ENCODE results near the gene EIF2D.
A peak's percentile ranks its signal among the peaks of the same experiment; 100 is the strongest.

EIF2D gene

DNA sequence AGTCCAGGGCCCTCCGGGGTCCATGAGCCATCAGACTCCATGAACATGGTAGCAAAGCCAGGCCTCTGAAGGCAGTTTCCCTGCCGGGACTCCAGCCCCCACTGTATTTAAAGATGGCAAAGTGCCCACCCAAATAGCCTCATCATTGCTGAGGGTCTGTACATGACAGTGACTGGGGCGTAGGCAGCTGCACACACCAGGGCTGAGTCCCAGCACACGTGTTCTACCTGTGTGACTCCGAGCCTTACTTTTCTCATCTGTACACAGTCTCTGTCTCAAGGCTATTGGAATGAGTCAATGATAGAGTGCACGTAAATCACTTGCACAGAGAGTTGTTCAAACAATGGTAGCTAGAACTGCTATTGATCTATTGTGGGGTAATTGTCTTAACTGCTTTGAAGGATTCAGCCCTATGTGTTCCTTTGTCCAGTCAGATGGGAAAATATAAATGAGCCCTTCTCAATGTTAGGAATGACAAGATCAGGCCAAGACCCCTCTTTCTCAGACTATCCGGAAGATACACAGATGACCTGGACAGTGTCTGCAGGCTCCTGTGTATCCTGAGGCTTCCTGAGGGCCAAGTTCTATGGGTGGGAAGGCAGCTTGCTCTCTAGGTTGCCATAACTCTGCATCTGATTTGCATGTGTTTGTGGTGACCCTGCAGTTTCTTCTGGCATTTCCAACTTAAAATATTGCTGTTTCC is 56.1 kb downstream of the EIF2D start:
- H3K9me3 ChIP-seq (ENCODE audit: insufficient read depth, low read depth, low read length) = no peaks in the 10 kb centered on the region
- no peak overlapping the region for H3K9ac ChIP-seq (ENCODE audit: low read depth, low read length)
- no peak overlapping the region for H3K27ac ChIP-seq (ENCODE audit: low read depth, low read length)
- peaks cover 16% of the 10 kb centered on the region; the same call in 1 of the 2 replicates for H3K4me1 ChIP-seq (ENCODE audit: insufficient read depth, low read length)
- H3K36me3 ChIP-seq (ENCODE audit: insufficient read depth, low read length) = no peaks in the 10 kb centered on the region
- peak overlapping the region; percentile 66; the same call in 1 of the 2 replicates for H3K4me3 ChIP-seq (ENCODE audit: low read length)
- peaks cover 44% of the 10 kb centered on the region for H3K27me3 ChIP-seq (ENCODE audit: insufficient read depth, low read length)
- 89% methylated on average over 7 of the region's 7 CpGs for WGBS

DNA sequence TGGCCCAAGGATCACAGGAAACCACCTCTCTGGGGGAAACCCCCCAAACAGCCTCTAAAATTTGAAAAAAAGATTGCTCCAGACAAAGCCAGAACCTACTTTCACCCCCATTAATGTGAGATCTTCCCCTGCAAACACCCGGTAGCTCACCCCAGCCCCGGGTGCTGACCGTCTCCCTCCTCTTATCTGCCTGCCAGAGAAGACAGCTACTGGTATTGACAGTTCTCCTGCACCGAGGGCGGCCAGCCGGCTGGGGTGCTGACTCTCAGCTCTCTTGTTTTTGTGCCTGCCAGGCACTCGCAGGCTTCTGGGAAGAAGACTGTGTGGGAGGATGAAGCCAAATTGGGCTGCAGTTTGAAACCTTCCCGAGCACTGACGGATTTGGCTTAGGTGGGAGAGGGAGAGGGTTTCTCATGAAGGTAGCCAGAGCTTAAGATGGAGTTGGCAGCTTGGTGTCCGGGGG is 56.8 kb downstream of the EIF2D start:
- Histone ChIP-seq H3K27me3 (ENCODE audit: insufficient read depth, low read length) (peaks cover 44% of the 10 kb centered on the region), H3K9ac (ENCODE audit: low read depth, low read length) (no peak overlapping the region), H3K27ac (ENCODE audit: low read depth, low read length) (no peak overlapping the region), H3K4me1 (ENCODE audit: insufficient read depth, low read length) (peaks cover 16% of the 10 kb centered on the region; the same call in 1 of the 2 replicates), H3K4me3 (ENCODE audit: low read length) (no peak overlapping the region), H3K9me3 (ENCODE audit: insufficient read depth, low read depth, low read length) (no peaks in the 10 kb centered on the region), H3K36me3 (ENCODE audit: insufficient read depth, low read length) (no peaks in the 10 kb centered on the region)
- WGBS = 61% methylated on average over 10 of the region's 10 CpGs

DNA sequence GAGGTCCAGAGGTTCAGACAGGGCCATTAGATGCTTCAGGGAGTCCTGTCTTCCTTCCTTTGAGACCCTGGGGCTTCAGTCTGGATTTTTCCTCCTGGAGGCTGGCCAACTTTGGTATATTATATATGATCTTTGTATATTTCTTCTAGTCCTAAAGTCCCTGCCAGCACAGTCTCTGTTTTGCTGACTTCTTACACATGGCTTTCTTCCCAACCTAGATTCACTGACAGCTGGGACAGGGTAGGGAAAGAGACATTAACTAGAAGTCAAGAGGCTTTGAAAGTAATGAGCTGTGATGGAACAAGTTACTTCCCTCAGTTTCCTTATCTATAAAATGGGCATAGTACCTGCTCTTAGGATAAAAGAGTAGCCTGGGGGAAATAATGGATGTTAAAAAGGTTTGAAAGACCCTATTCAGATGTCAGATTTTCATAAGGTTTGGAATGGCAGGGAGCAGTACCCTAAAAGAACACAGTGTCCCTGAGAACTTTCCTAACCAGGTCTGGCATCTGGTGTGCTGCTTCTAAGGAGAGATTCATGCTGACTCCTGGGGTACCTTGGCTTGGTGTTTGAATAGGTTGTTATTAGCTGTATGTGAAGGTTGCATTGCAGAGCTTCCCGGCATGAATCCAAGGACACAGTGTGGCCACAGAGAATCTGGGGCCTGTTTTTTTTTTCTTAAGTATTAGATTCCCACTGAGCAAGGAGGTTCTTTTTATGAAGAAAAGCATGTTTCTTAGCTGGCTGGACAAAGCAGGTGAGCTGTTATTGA is 57.4 kb downstream of the EIF2D start:
- no peak overlapping the region for H3K9ac ChIP-seq (ENCODE audit: low read depth, low read length)
- no peak overlapping the region for H3K27ac ChIP-seq (ENCODE audit: low read depth, low read length)
- peaks cover 44% of the 10 kb centered on the region for H3K27me3 ChIP-seq (ENCODE audit: insufficient read depth, low read length)
- WGBS = 100% methylated on average over 1 of the region's 1 CpG
- H3K4me1 ChIP-seq (ENCODE audit: insufficient read depth, low read length) = peaks cover 16% of the 10 kb centered on the region; the same call in 1 of the 2 replicates
- H3K36me3 ChIP-seq (ENCODE audit: insufficient read depth, low read length) = no peaks in the 10 kb centered on the region
- no peaks in the 10 kb centered on the region for H3K9me3 ChIP-seq (ENCODE audit: insufficient read depth, low read depth, low read length)
- H3K4me3 ChIP-seq (ENCODE audit: low read length) = no peak overlapping the region

DNA sequence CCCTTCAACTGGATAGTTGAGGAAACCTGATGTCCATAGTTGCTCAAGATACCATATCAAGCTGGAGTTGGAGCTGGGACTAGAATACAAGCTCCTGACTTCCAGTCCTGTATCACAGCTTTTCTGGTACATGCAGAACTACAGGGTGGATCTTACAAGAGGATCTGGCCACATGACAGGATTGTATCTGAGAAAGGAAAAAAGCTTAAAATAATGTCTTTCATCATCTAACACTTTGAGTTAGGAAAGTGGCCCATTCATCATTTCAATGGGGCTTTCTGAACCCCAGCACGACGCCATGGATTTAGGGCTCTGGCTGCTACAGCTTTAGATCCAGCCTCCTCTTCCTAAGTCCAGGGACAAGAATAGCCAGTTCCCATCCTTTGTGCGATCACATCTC is 58.1 kb downstream of the EIF2D start:
- no peaks in the 10 kb centered on the region for H3K9me3 ChIP-seq (ENCODE audit: insufficient read depth, low read depth, low read length)
- H3K4me1 ChIP-seq (ENCODE audit: insufficient read depth, low read length) = peaks cover 12% of the 10 kb centered on the region; the same call in 1 of the 2 replicates
- no peak overlapping the region for H3K4me3 ChIP-seq (ENCODE audit: low read length)
- 89% methylated on average over 3 of the region's 3 CpGs for WGBS
- H3K9ac ChIP-seq (ENCODE audit: low read depth, low read length) = no peak overlapping the region
- no peaks in the 10 kb centered on the region for H3K36me3 ChIP-seq (ENCODE audit: insufficient read depth, low read length)
- H3K27me3 ChIP-seq (ENCODE audit: insufficient read depth, low read length) = peaks cover 38% of the 10 kb centered on the region
- H3K27ac ChIP-seq (ENCODE audit: low read depth, low read length) = no peak overlapping the region

DNA sequence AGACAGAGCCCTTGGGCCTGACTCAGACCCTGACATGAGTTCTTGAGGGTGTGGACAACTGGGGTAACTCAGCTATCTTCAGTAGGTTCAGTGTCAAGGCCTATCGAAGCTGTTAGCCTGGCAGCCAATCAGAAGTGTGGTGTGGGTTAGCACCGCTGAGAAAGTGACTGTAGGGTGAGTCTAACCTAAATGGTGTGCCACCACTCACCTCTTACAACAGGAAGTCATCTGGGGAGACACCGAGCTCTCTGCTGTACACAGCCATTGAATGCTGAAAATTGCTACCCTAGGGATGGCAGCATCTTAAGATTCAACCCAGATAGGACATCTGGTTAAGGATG is 60.3 kb downstream of the EIF2D start:
- Histone ChIP-seq H3K27ac (ENCODE audit: low read depth, low read length) (no peak overlapping the region), H3K27me3 (ENCODE audit: insufficient read depth, low read length) (peaks cover 16% of the 10 kb centered on the region), H3K4me3 (ENCODE audit: low read length) (no peak overlapping the region), H3K36me3 (ENCODE audit: insufficient read depth, low read length) (no peaks in the 10 kb centered on the region), H3K9me3 (ENCODE audit: insufficient read depth, low read depth, low read length) (no peaks in the 10 kb centered on the region), H3K9ac (ENCODE audit: low read depth, low read length) (no peak overlapping the region), H3K4me1 (ENCODE audit: insufficient read depth, low read length) (peaks cover 8% of the 10 kb centered on the region; the same call in 1 of the 2 replicates)
- WGBS = 89% methylated on average over 3 of the region's 3 CpGs

DNA sequence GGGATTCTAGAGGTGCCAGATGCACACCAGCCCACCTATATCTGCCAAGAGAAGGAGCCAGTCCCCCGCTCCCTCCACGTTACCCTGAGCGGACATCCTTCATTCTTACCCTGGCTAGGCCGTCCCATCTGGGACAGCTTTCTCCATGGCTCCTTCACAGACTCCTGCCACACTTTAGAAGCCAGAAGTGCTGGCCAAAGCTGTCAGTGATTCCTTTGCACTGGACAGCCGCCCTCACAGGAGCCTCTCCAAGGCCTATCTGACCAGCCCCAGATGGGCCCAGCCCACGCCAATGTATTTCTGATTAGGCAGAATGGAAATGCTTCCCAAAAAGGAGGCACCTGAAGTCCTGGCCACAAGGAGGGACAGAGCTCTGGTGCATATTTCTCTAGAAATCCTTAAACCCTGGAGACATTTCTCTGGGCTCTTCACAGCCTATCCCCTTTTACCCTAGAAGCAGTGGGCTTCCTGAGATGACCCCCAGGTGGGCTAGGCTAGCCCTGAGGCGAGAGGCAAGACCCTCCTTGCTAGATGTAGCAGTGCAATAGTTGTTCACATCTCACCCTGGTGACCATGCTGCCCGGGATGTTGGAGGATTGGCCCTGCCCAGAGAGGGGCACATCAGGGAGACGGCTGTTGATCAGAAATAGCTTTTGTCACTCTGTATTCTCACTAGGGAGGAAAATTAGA is 60.8 kb downstream of the EIF2D start:
- no peak overlapping the region for H3K27ac ChIP-seq (ENCODE audit: low read depth, low read length)
- no peaks in the 10 kb centered on the region for H3K36me3 ChIP-seq (ENCODE audit: insufficient read depth, low read length)
- H3K4me3 ChIP-seq (ENCODE audit: low read length) = no peak overlapping the region
- peaks cover 8% of the 10 kb centered on the region; the same call in 1 of the 2 replicates for H3K4me1 ChIP-seq (ENCODE audit: insufficient read depth, low read length)
- no peak overlapping the region for H3K9ac ChIP-seq (ENCODE audit: low read depth, low read length)
- no peaks in the 10 kb centered on the region for H3K9me3 ChIP-seq (ENCODE audit: insufficient read depth, low read depth, low read length)
- H3K27me3 ChIP-seq (ENCODE audit: insufficient read depth, low read length) = peaks cover 11% of the 10 kb centered on the region
- 91% methylated on average over 9 of the region's 9 CpGs for WGBS

DNA sequence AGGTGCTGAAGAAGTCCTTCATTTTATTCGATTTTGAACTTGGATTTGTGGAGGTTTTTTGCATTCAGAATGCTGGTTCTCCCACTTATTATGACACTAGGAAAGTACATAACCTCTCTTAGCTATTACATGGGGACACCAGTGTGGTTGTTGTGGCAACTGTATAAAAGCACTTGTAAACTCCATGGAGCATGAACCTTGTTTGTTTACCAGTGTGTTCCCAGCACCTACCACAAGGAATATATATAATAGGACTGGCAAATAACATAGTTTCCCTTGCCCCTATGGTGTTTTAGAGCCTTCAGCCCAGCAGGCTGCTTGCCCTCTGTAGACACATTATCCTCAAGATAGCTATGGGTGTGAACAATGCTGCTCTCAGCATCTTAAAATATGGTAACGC is 61.8 kb downstream of the EIF2D start:
- Histone ChIP-seq H3K4me1 (ENCODE audit: insufficient read depth, low read length) (0 out of 2 replicates have a peak, but pooled peaks cover 2% of the 10 kb centered on the region), H3K27ac (ENCODE audit: low read depth, low read length) (no peak overlapping the region), H3K36me3 (ENCODE audit: insufficient read depth, low read length) (no peaks in the 10 kb centered on the region), H3K27me3 (ENCODE audit: insufficient read depth, low read length) (0 out of 2 replicates have a peak, but pooled peaks cover under 1% of the 10 kb centered on the region), H3K9ac (ENCODE audit: low read depth, low read length) (no peak overlapping the region), H3K4me3 (ENCODE audit: low read length) (no peak overlapping the region), H3K9me3 (ENCODE audit: insufficient read depth, low read depth, low read length) (no peaks in the 10 kb centered on the region)
- 88% methylated on average over 1 of the region's 2 CpGs for WGBS

DNA sequence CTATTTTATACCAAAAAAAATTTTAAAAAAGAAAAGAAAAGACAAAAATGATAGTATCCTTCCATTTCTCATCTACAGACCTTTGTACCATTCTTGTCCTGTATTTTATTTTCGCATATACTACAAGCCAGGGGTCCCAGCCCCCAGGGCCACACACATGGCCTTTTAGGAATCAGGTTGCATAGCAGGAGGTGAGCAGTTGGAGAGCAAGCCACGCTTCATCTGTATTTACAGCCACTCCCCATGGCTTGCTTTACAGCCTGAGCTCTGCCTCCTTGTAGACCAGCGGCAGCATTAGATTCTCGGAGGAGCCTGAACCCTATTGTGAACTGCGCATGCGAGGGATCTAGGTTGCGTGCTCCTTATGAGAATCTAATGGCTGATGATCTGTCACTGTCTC is 65.2 kb downstream of the EIF2D start:
- Histone ChIP-seq H3K27ac (ENCODE audit: low read depth, low read length) (no peak overlapping the region), H3K9ac (ENCODE audit: low read depth, low read length) (no peak overlapping the region), H3K4me3 (ENCODE audit: low read length) (no peak overlapping the region), H3K9me3 (ENCODE audit: insufficient read depth, low read depth, low read length) (no peaks in the 10 kb centered on the region), H3K36me3 (ENCODE audit: insufficient read depth, low read length) (no peaks in the 10 kb centered on the region), H3K27me3 (ENCODE audit: insufficient read depth, low read length) (no peaks in the 10 kb centered on the region), H3K4me1 (ENCODE audit: insufficient read depth, low read length) (no peaks in the 10 kb centered on the region)
- WGBS = 66% methylated on average over 7 of the region's 7 CpGs

DNA sequence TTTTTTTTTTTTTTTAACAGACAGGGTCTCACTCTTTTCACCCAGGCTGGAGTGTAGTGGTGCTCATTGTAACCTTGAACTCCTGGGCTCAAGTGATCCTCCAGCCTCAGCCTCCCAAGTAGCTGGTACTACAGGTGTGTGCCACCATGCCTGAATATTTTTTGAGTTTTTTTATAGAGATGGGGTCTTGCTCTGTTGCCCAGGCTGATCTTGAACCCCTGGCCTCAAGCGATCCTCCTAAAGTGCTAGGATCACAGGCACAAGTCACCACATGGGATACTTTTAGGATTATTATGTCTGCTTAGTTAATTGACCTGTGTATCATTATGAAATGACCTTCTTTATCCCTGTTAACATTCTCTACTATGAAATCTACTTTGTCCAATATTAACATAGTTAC is 66.9 kb downstream of the EIF2D start:
- 100% methylated on average over 1 of the region's 1 CpG for WGBS
- Histone ChIP-seq H3K4me1 (ENCODE audit: insufficient read depth, low read length) (no peaks in the 10 kb centered on the region), H3K9ac (ENCODE audit: low read depth, low read length) (no peak overlapping the region), H3K36me3 (ENCODE audit: insufficient read depth, low read length) (no peaks in the 10 kb centered on the region), H3K27ac (ENCODE audit: low read depth, low read length) (no peak overlapping the region), H3K4me3 (ENCODE audit: low read length) (no peak overlapping the region), H3K27me3 (ENCODE audit: insufficient read depth, low read length) (no peaks in the 10 kb centered on the region), H3K9me3 (ENCODE audit: insufficient read depth, low read depth, low read length) (no peaks in the 10 kb centered on the region)

DNA sequence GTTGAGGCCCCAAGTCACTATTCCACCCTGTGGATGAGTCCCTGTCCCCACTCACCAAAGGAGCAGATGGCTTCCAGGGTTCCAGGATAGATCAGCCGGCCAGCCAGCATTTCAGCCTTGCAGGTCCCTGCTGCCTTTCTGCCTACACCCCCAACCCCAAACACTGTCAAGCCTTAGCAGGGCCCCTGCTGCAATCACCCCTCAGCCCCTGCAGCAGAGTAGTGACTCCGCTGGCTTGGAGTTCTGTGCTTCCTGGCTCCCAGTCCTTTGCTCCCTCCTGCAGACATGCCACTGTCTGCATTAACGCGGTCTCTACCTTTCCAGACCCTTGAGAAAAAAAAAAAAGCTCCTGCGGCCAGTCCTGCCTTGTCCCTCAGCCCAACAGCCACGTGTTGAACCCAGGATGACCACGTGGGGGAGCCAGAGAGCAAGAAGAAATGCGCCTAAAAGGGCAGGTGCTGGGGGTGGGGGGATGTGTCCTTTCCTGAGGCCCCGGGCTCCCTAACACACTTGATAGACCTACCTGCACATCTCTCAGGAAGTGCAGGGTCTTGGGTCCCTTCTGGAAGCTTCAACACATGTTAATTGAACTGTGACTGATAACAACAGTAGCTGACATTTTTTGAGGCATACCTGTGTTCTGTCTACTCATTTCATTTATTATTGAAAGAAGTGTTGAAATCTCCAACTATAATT is 67.6 kb downstream of the EIF2D start:
- H3K9ac ChIP-seq (ENCODE audit: low read depth, low read length) = no peak overlapping the region
- H3K4me1 ChIP-seq (ENCODE audit: insufficient read depth, low read length) = no peaks in the 10 kb centered on the region

More for the DNA sequence above, 67.6 kb downstream of the EIF2D start:
- Histone ChIP-seq H3K27me3 (ENCODE audit: insufficient read depth, low read length) (no peaks in the 10 kb centered on the region), H3K9me3 (ENCODE audit: insufficient read depth, low read depth, low read length) (no peaks in the 10 kb centered on the region), H3K4me3 (ENCODE audit: low read length) (no peak overlapping the region), H3K36me3 (ENCODE audit: insufficient read depth, low read length) (no peaks in the 10 kb centered on the region), H3K27ac (ENCODE audit: low read depth, low read length) (no peak overlapping the region)
- WGBS = 11% methylated on average over 9 of the region's 9 CpGs
